GM12875 (cell line): ENCODE data around the gene DAZAP1.
A peak's percentile ranks its signal among the peaks of the same experiment; 100 is the strongest.

ENCODE experiments used
- H3K4me3 ChIP-seq: one replicate; pipeline ENCODE4 v1.5.1; 2011; ENCODE audit warnings: low read depth, low read length, control low read depth
- CTCF ChIP-seq: IDR thresholded peaks from 2 replicates; pipeline ENCODE4 v1.5.1; 2011; ENCODE audit warnings: low read depth, mild to moderate bottlenecking, control low read depth, inconsistent platforms, low read length, moderate library complexity, borderline replicate concordance; ENCODE audit not compliant: insufficient read depth

Gene DAZAP1

GRCh38 chr19:1409204-1410005, 2.0 kb downstream of the DAZAP1 start:
- peak overlapping the region; percentile 96 for H3K4me3 ChIP-seq
- no peak for TF ChIP-seq CTCF

GRCh38 chr19:1410136-1410786, 2.9 kb downstream of the DAZAP1 start:
- H3K4me3 ChIP-seq, result no peak overlapping the region
- TF ChIP-seq CTCF, result no peak

- no peak for TF ChIP-seq CTCF
- no peak overlapping the region for H3K4me3 ChIP-seq
Measured at GRCh38 chr19:1410789-1411188, 3.4 kb downstream of the DAZAP1 start.

GRCh38 chr19:1411255-1412191, 4.1 kb downstream of the DAZAP1 start:
- no peak for TF ChIP-seq CTCF
- no peak overlapping the region for H3K4me3 ChIP-seq

- TF ChIP-seq CTCF, result no peak
Measured at GRCh38 chr19:1412323-1412923, 5.0 kb downstream of the DAZAP1 start.

GRCh38 chr19:1412995-1413800, 5.8 kb downstream of the DAZAP1 start:
- TF ChIP-seq CTCF, result no peak
- H3K4me3 ChIP-seq, result no peak overlapping the region

More at GRCh38 chr19:1412323-1412923, 5.0 kb downstream of the DAZAP1 start:
- H3K4me3 ChIP-seq, result no peak overlapping the region
